NB4 (cell line): ENCODE measurements around the gene TMEM185B.
"Not testable (repeated sequence)": the region's sequence is repeated elsewhere in the genome, so short reads cannot be mapped to it uniquely, and the experiment has no call there.

Experiments used
- DNase-seq: peaks from one replicate; pipeline ENCODE4 v3.0.0; 2010; ENCODE audit warnings: low read depth
- H3K4me3 ChIP-seq: one replicate; pipeline ENCODE4 v1.5.1; 2011; ENCODE audit warnings: mild to moderate bottlenecking, low read depth, low read length, moderate library complexity
- CTCF ChIP-seq: IDR thresholded peaks from one replicate; pipeline ENCODE4 v1.5.1; 2012; ENCODE audit warnings: low read depth, low read length
- MYC ChIP-seq: IDR thresholded peaks from 2 replicates; pipeline ENCODE4 v1.6.1; 2011; ENCODE audit warnings: low read depth, low read length
- POLR2A ChIP-seq: IDR thresholded peaks from 2 replicates; pipeline ENCODE4 v1.6.1; 2011; ENCODE audit warnings: mild to moderate bottlenecking; ENCODE audit not compliant: insufficient read length; ENCODE audit errors: extremely low read depth
- TF ChIP-seq, protein P1 (sequence below): IDR thresholded peaks from 2 replicates; pipeline ENCODE4 v1.6.1; 2011; ENCODE audit warnings: low read depth, low read length

Gene TMEM185B

GRCh38 chr2:120236791-120237190 lies 13.6 kb upstream of the TMEM185B start:
- no peak for TF ChIP-seq CTCF
- TF ChIP-seq MYC: no peak
- TF ChIP-seq POLR2A: no peak
- TF ChIP-seq, protein P1, sequence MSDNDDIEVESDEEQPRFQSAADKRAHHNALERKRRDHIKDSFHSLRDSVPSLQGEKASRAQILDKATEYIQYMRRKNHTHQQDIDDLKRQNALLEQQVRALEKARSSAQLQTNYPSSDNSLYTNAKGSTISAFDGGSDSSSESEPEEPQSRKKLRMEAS: no peak
- H3K4me3 ChIP-seq: no peak overlapping the region
- no peak for DNase-seq

GRCh38 chr2:120236316-120236715 lies 13.1 kb upstream of the TMEM185B start:
- no peak overlapping the region for H3K4me3 ChIP-seq
- DNase-seq: no peak
- TF ChIP-seq, protein P1: no peak
- TF ChIP-seq POLR2A (no peak), MYC (no peak), CTCF (no peak)

- TF ChIP-seq MYC (no peak), POLR2A (no peak), CTCF (no peak)
- TF ChIP-seq, protein P1: no peak
- H3K4me3 ChIP-seq: no peak overlapping the region
- no peak for DNase-seq
Observed at GRCh38 chr2:120235681-120236080, 12.5 kb upstream of the TMEM185B start.

DNA sequence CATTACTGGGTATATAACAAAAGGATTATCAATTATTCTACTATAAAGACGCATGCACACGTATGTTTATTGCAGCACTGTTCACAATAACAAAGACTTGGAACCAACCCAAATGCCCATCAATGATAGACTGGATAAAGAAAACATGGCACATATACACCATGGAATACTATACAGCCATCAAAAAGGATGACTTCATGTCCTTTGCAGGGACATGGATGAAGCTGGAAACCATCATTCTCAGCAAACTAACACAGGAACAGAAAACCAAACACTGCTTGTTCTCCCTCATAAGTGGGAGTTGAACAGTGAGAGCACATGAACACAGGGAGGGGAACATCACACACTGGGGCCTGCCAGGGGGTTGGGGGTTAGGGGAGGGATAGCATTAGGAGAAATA lies 12.0 kb upstream of the TMEM185B start:
- not testable (repeated sequence) for H3K4me3 ChIP-seq, DNase-seq

- H3K4me3 ChIP-seq: no peak overlapping the region
- TF ChIP-seq, protein P1: no peak
- TF ChIP-seq MYC (no peak), CTCF (no peak), POLR2A (no peak)
- DNase-seq: no peak
Observed at GRCh38 chr2:120233292-120233691, 10.1 kb upstream of the TMEM185B start.

- TF ChIP-seq, protein P1: no peak
- no peak for TF ChIP-seq POLR2A
- TF ChIP-seq MYC: no peak
- TF ChIP-seq CTCF: no peak
- no peak for DNase-seq
- no peak overlapping the region for H3K4me3 ChIP-seq
Observed at GRCh38 chr2:120231974-120232635, 8.9 kb upstream of the TMEM185B start.
